ENCODE data around the gene LRRFIP2.

DNA sequence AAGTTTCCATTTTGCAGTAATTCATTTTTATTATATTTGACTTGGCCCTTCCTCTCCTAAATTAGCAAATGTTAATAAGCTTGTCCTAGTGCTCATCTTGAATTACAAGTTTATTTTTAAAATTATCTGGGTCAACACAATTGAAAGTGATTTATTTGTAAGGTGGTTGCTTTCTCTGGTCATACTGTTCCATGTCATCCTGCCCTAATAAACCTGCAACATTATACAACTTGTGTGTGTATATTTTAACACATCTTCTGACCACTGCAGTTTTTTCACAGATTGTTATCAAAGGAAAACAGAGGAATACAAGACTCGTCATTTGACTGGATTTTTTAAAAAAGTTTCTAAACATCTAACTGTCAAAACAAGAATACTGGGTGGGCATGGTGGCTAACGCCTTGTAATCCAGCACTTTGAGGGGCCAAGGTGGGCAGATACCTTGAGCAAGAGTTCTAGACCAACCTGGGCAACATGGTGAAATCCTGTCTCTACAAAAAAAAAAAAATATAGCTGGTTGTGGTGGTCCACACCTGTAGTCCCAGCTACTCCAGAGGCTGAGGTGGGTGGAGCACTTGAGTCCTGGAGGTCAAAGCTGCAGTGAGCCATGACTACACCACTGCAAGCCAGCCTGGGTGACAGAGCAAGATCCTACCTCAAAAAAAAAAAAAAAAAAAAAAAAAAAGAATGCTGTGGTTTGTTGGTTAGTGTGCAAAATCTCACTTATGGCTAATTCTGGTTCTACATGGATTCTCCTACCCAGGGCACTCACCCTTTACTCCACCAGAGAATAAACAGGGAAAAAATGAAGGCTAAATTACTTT, 5.0 kb upstream of the LRRFIP2 start:
- TF ChIP-seq, protein P1, sequence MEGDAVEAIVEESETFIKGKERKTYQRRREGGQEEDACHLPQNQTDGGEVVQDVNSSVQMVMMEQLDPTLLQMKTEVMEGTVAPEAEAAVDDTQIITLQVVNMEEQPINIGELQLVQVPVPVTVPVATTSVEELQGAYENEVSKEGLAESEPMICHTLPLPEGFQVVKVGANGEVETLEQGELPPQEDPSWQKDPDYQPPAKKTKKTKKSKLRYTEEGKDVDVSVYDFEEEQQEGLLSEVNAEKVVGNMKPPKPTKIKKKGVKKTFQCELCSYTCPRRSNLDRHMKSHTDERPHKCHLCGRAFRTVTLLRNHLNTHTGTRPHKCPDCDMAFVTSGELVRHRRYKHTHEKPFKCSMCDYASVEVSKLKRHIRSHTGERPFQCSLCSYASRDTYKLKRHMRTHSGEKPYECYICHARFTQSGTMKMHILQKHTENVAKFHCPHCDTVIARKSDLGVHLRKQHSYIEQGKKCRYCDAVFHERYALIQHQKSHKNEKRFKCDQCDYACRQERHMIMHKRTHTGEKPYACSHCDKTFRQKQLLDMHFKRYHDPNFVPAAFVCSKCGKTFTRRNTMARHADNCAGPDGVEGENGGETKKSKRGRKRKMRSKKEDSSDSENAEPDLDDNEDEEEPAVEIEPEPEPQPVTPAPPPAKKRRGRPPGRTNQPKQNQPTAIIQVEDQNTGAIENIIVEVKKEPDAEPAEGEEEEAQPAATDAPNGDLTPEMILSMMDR (conservative IDR thresholded peaks at IDR 0.05; ENCODE audit: low read depth, low read length) = no peak
- no peak for TF ChIP-seq SMC3 (IDR thresholded peaks at IDR 0.05; ENCODE audit: low read depth, low read length)
- TF ChIP-seq POLR2A (IDR thresholded peaks at IDR 0.05; ENCODE audit: low read depth, low read length) = no peak
- TF ChIP-seq RAD21 (IDR thresholded peaks at IDR 0.05; ENCODE audit: low read length) = no peak
- TF ChIP-seq CEBPB (IDR thresholded peaks at IDR 0.05; ENCODE audit: low read depth, low read length) = no peak

Measured in IMR-90 (cell line).